GM12878 (cell line): ENCODE measurements around the gene FEN1. TPM values are rescaled to one million over a fixed set of nuclear protein-coding genes. Genes with fewer than 3 reads are reported as not detected.
A peak's percentile ranks its signal among the peaks of the same experiment; 100 is the strongest.

Source experiments
- ATAC-seq: fragments of 200-7000 bp; cut with Tn5 transposase; 3 replicates; pipeline ENCODE4 v1.9.1; 2020; ENCODE audit warnings: mild to moderate bottlenecking, moderate library complexity
- BruUV-seq: library from RNA; stranded (reverse); fragments of 400-500 nt; replicated peaks from 2 replicates; lab custom pipeline; 2021; lab: Mats Ljungman, UMichigan
- CTCF ChIA-PET: fragments of 300-600 bp; sonication (Branson Sonifier 250); formaldehyde crosslinking; extraction: SDS; loops from one replicate; lab custom pipeline; 2021; ENCODE audit warnings: inconsistent platforms; lab: Yijun Ruan, JAX
- POLR2A ChIA-PET: fragments of 350-600 bp; formaldehyde crosslinking; extraction: SDS; loops from one replicate; lab custom pipeline; 2021; ENCODE audit warnings: inconsistent platforms; lab: Charles Lee
- RAD21 ChIA-PET: fragments of 300-600 bp; sonication (Branson Sonifier 250); formaldehyde crosslinking; loops from one replicate; lab custom pipeline; 2023; ENCODE audit warnings: antibody characterized with exemption; ENCODE audit not compliant: unreplicated experiment; lab: Charles Lee
- SMC1A ChIA-PET: fragments of 300-600 bp; sonication (Branson Sonifier 250); formaldehyde crosslinking; loops from one replicate; lab custom pipeline; 2023; ENCODE audit not compliant: unreplicated experiment, uncharacterized antibody; lab: Charles Lee
- DNase-seq: peaks from one replicate; pipeline ENCODE4 v3.0.0-alpha.2; 2011; ENCODE audit warnings: low read depth, low spot score
- FAIRE-seq: peaks from 3 replicates; lab custom pipeline; 2011; peaks lifted over from hg19 to GRCh38; lab: Jason Lieb, UNC
- H2AFZ ChIP-seq: 2 replicates; pipeline ENCODE4 v1.6.0; 2011; ENCODE audit warnings: low read depth, low read length, control low read depth; ENCODE audit not compliant: control insufficient read depth
- H3K27ac ChIP-seq: 2 replicates; pipeline ENCODE4 v1.5.1; 2011; ENCODE audit warnings: control low read depth; ENCODE audit not compliant: control insufficient read depth, insufficient read depth
- H3K27me3 ChIP-seq, 2 experiments: replicated peaks in 1 of 2; 2 replicates each; pipeline versions ENCODE4 v1.6.0 to v1.6.1; 2011; ENCODE audit warnings: low read length in 1 of 2; ENCODE audit not compliant: control insufficient read depth in 2 of 2, insufficient read depth in 2 of 2
- H3K36me3 ChIP-seq, 2 experiments: 2 replicates each; pipeline ENCODE4 v1.5.1; 2011; ENCODE audit warnings: low read length in 1 of 2; ENCODE audit not compliant: control insufficient read depth in 2 of 2, insufficient read depth in 2 of 2
- H3K4me1 ChIP-seq: 2 replicates; pipeline ENCODE4 v1.6.1; 2011; ENCODE audit warnings: mild to moderate bottlenecking, low read length, moderate library complexity, mixed read lengths; ENCODE audit not compliant: control insufficient read depth, insufficient read depth
- H3K4me2 ChIP-seq: 2 replicates; pipeline ENCODE4 v1.6.0; 2011; ENCODE audit warnings: control low read depth; ENCODE audit not compliant: control insufficient read depth, insufficient read depth
- H3K4me3 ChIP-seq: fragments of 200-600 bp; sonication (generic); 2 replicates; pipeline ENCODE4 v1.5.1; 2016
- H3K79me2 ChIP-seq: 2 replicates; pipeline ENCODE4 v1.6.0; 2011; ENCODE audit warnings: low read length; ENCODE audit not compliant: control insufficient read depth, insufficient read depth
- H3K9ac ChIP-seq: 2 replicates; pipeline ENCODE4 v1.8.0; 2011; ENCODE audit warnings: low read length, control low read depth, mixed read lengths; ENCODE audit not compliant: control insufficient read depth, insufficient read depth
- H3K9me3 ChIP-seq: replicated peaks from 3 replicates; pipeline ENCODE4 v1.5.1; 2011; ENCODE audit warnings: mild to moderate bottlenecking, low read length; ENCODE audit not compliant: control insufficient read depth, insufficient read depth
- H4K20me1 ChIP-seq: 2 replicates; pipeline ENCODE4 v1.6.0; 2011; ENCODE audit not compliant: control insufficient read depth, insufficient read depth
- KAT2A ChIP-seq: conservative IDR thresholded peaks from 2 replicates; pipeline ENCODE4 v1.6.1; 2011; ENCODE audit warnings: low read depth, low read length; ENCODE audit not compliant: control insufficient read depth
- POLR2A ChIP-seq: IDR thresholded peaks from 2 replicates; pipeline ENCODE4 v1.6.1; 2011; ENCODE audit warnings: low read depth, mild to moderate bottlenecking, low read length
- WGBS: methylation state at CpG from one replicate; pipeline ENCODE4 v1.1.6; 2016; ENCODE audit warnings: low lambda C conversion rate; ENCODE audit not compliant: insufficient replicate concordance, insufficient coverage; ENCODE audit errors: missing lambda C conversion rate; 5-methylcytosine and 5-hydroxymethylcytosine counted together
- in situ Hi-C: fragments of 300-500 bp; cut with MboI; formaldehyde crosslinking; loops from 9 replicates; pipeline ENCODE4 v1.14.3; 2018; ENCODE audit warnings: mixed read lengths
- intact Hi-C: fragments of 100-400 bp; cut with micrococcal nuclease; formaldehyde crosslinking; loops from one replicate; pipeline ENCODE4 v1.14.2; 2022; ENCODE audit not compliant: unreplicated experiment
- polyA plus RNA-seq, 11 experiments: library from polyadenylated mRNA; depleted of rRNA in 4 of 11; unstranded in 6 of 11; stranded (reverse) in 5 of 11; fragments of >200 nt; fragmentation: Nextera tagmentation in 4 of 11; fragmentation: Illumina TruSeq in 1 of 11; extraction: Ambion mirVana in 4 of 11; extraction: Trizol in 1 of 11; gene quantifications; 1 replicate in 1 of 11; 2 replicates in 10 of 11; pipeline versions ENCODE4 v1.2.1 to v1.2.3, GENCODE V29; 2011 to 2016; ENCODE audit warnings: inconsistent platforms in 2 of 11, missing spikeins in 2 of 11, low read depth in 1 of 11
- total RNA-seq, 4 experiments: library from RNA; depleted of rRNA in 3 of 4; stranded (reverse); fragments of >200 nt in 3 of 4; fragmentation: Illumina TruSeq in 1 of 4; extraction: Trizol in 1 of 4; gene quantifications; 2 replicates each; pipeline versions ENCODE4 v1.2.1 to v1.2.3, GENCODE V29; 2013 to 2021
- TF ChIP-seq, protein P1 (sequence below): fragments of 450-650 bp; IDR thresholded peaks from 2 replicates; pipeline ENCODE4 v1.6.1; 2016; ENCODE audit warnings: mild to moderate bottlenecking

FEN1 gene
- total and polyA plus RNA-seq, 10 of the 15 experiments (the other 5 are each of a cell fraction or from before 2014, with no cell fraction given) = 54.8 to 282 (median 125) TPM

DNA sequence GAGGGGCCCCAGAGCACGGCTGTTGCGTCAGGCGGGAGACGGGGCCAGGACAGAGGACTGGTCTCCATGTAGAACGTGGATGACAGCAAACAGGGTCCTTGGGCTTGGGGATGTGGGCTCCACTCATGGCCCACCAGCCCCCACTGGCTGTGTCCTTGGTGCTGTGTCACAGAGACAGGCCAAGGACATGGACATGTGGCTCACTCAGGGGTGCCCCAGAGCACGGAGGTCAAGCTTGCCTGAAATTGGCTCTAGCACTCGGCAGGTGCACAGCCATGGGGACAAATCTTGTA, 49.8 kb downstream of the FEN1 start:
- in situ Hi-C loops (no loop called here), intact Hi-C loops (no loop called here)
- Histone ChIP-seq H3K36me3 (peaks cover 30 to 42% of the 10 kb centered on the region in 2 experiments), H3K4me1 (no peaks in the 10 kb centered on the region), H3K9me3 (no peaks in the 10 kb centered on the region), H3K27ac (no peak overlapping the region), H3K4me2 (no peak overlapping the region), H3K79me2 (peaks cover 4% of the 10 kb centered on the region), H2AFZ (no peak overlapping the region), H4K20me1 (no peaks in the 10 kb centered on the region), H3K9ac (no peak overlapping the region), H3K4me3 (no peak overlapping the region), H3K27me3 (no peaks in the 10 kb centered on the region)
- DNase-seq (no peak), FAIRE-seq (no peak), ATAC-seq (no peak)
- ChIA-PET SMC1A (no interaction called here), POLR2A (no interaction called here), CTCF (interaction anchor here (1.3 to 1.6 kb wide), 2 partner anchors 45 to 239 kb away, joined by 4 to 5 read pairs; no protein-coding TSS in a partner anchor), RAD21 (no interaction called here)
- TF ChIP-seq KAT2A (no peak), POLR2A (0 out of 2 replicates have a peak, but pooled peaks have one; percentile 17)
- WGBS = 68% methylated on average over 7 of the region's 7 CpGs
- no TSS peak for BruUV-seq

DNA sequence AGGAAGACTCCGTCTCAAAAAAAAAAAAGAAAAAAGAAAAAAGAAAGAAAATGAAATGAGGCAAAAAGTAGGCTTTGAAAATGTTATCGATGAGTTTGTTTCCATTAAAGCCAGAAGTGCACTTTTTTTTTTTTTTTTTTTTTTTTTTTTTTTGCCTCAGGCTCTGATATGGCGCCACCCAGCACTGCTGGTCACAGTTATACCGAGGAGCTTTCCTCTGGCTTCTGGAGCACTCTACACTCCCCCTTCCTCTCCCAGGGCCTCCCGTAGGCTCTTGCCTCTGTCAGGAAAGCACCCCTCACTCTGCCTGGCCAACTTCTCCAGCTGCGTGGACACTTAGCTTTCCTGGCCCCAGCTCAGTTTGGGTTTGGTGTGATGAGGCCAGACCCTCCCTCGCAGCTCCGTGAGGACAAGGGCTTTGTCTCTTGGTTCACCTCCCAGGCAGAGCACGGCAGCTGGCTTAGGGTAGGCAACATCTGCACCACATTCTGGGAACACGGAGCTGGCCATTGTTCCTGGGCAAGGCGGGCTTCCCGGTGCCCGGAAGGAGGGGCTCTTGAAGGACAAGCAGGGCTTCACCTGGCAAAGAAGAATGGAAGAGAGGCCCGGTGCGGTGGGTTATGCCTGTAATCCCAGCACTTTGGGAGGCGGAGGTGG, 52.3 kb downstream of the FEN1 start:
- ChIA-PET RAD21 (no interaction called here), POLR2A (interaction anchor here (0.7 kb wide), 1 partner anchor 28 kb away, joined by 3 read pairs; no protein-coding TSS in a partner anchor), CTCF (interaction anchor here (0.7 to 1.3 kb wide), 2 partner anchors 47 to 237 kb away, joined by 3 to 5 read pairs; no protein-coding TSS in a partner anchor), SMC1A (interaction anchor here (0.6 kb wide), 1 partner anchor 85 kb away, joined by 3 read pairs; no protein-coding TSS in a partner anchor)
- 90% methylated on average over 12 of the region's 16 CpGs for WGBS
- H2AFZ ChIP-seq = no peak overlapping the region
- no peak for FAIRE-seq
- H3K9me3 ChIP-seq = no peaks in the 10 kb centered on the region
- intact Hi-C loops = no loop called here
- H4K20me1 ChIP-seq = no peaks in the 10 kb centered on the region
- no peak overlapping the region for H3K4me2 ChIP-seq
- no peak overlapping the region for H3K9ac ChIP-seq
- H3K36me3 ChIP-seq = peaks cover 30 to 50% of the 10 kb centered on the region in 2 experiments
- DNase-seq = no peak
- ATAC-seq = no peak
- no peak overlapping the region for H3K4me3 ChIP-seq
- no peaks in the 10 kb centered on the region for H3K79me2 ChIP-seq
- TF ChIP-seq, protein P1, sequence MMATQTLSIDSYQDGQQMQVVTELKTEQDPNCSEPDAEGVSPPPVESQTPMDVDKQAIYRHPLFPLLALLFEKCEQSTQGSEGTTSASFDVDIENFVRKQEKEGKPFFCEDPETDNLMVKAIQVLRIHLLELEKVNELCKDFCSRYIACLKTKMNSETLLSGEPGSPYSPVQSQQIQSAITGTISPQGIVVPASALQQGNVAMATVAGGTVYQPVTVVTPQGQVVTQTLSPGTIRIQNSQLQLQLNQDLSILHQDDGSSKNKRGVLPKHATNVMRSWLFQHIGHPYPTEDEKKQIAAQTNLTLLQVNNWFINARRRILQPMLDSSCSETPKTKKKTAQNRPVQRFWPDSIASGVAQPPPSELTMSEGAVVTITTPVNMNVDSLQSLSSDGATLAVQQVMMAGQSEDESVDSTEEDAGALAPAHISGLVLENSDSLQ = no peak
- peak; percentile 20; the same call in 1 of the 2 replicates for TF ChIP-seq POLR2A
- H3K27me3 ChIP-seq = no peaks in the 10 kb centered on the region
- H3K27ac ChIP-seq = no peak overlapping the region
- in situ Hi-C loops = no loop called here
- no peaks in the 10 kb centered on the region for H3K4me1 ChIP-seq
- BruUV-seq = no TSS peak
